Measurements from ENCODE around the gene CFI. TPM values are rescaled to one million over a fixed set of nuclear protein-coding genes. Genes with fewer than 3 reads are reported as not detected.

Gene CFI
- total RNA-seq, 3 donors from 2014 or later, result 3.3 to 11.8 (median 6.6) TPM

- H3K4me3 ChIP-seq, result peak overlapping the region; percentile 48
- intact Hi-C loops (cut with DNase I, micrococcal nuclease), result no loop called here
- peaks cover 46% of the 10 kb centered on the region for H3K4me1 ChIP-seq (ENCODE audit: low read depth)
- ATAC-seq (no peak), DNase-seq (no peak)
- no peaks in the 10 kb centered on the region for H3K9me3 ChIP-seq
- no peak for TF ChIP-seq CTCF (IDR thresholded peaks at IDR 0.05)
- no peaks in the 10 kb centered on the region for H3K36me3 ChIP-seq (ENCODE audit: low read depth)
Observed at GRCh38 chr4:109703664-109704361, 98.0 kb downstream of the CFI start.

- no peaks in the 10 kb centered on the region for H3K9me3 ChIP-seq
- H3K36me3 ChIP-seq (ENCODE audit: low read depth), result no peaks in the 10 kb centered on the region
- peak; percentile 91 to 95 (median 92) for DNase-seq
- H3K4me1 ChIP-seq (ENCODE audit: low read depth), result peaks cover 49% of the 10 kb centered on the region
- peak within 1 kb of the TSS; percentile 48 for H3K4me3 ChIP-seq
- TF ChIP-seq CTCF (IDR thresholded peaks at IDR 0.05), result peak; percentile 71
- ATAC-seq, result peak; percentile 89
- intact Hi-C loops (cut with DNase I, micrococcal nuclease), result no loop called here
Observed at GRCh38 chr4:109702950-109703663, 98.7 kb downstream of the CFI start, which contains the start of gene CASP6. Gene CASP6, minus strand, starts transcription at chr4:109703445. Its CDS starts 50 bp downstream, at chr4:109703395.

GRCh38 chr4:109701566-109702410, 100.0 kb downstream of the CFI start:
- no peak for TF ChIP-seq CTCF (IDR thresholded peaks at IDR 0.05)

GRCh38 chr4:109699553-109700225, 102.1 kb downstream of the CFI start:
- Histone ChIP-seq H3K9me3 (no peaks in the 10 kb centered on the region), H3K36me3 (ENCODE audit: low read depth) (no peaks in the 10 kb centered on the region), H3K4me3 (no peak overlapping the region), H3K4me1 (ENCODE audit: low read depth) (peaks cover 43% of the 10 kb centered on the region)
- no peak for TF ChIP-seq CTCF (IDR thresholded peaks at IDR 0.05)
- peak in 2 of 3 donors; percentile 64 to 72 for DNase-seq
- peak; percentile 57 for ATAC-seq
- intact Hi-C loops (cut with DNase I, micrococcal nuclease), result no loop called here

More at GRCh38 chr4:109701566-109702410, 100.0 kb downstream of the CFI start:
- DNase-seq (peak in 2 of 3 donors; percentile 60 to 62), ATAC-seq (peak; percentile 55)
- intact Hi-C loops (cut with DNase I, micrococcal nuclease), result no loop called here
- Histone ChIP-seq H3K9me3 (no peaks in the 10 kb centered on the region), H3K36me3 (ENCODE audit: low read depth) (no peaks in the 10 kb centered on the region), H3K4me1 (ENCODE audit: low read depth) (peaks cover 45% of the 10 kb centered on the region), H3K4me3 (no peak overlapping the region)

GRCh38 chr4:109698656-109699055, 103.1 kb downstream of the CFI start:
- Histone ChIP-seq H3K9me3 (no peaks in the 10 kb centered on the region), H3K4me3 (no peak overlapping the region), H3K36me3 (ENCODE audit: low read depth) (peaks cover 5% of the 10 kb centered on the region), H3K4me1 (ENCODE audit: low read depth) (peaks cover 37% of the 10 kb centered on the region)
- ATAC-seq, result no peak
- no peak for TF ChIP-seq CTCF (IDR thresholded peaks at IDR 0.05)
- DNase-seq, result no peak
- intact Hi-C loops (cut with DNase I, micrococcal nuclease), result no loop called here
